ENCODE measurements around the gene TBCK.

DNA sequence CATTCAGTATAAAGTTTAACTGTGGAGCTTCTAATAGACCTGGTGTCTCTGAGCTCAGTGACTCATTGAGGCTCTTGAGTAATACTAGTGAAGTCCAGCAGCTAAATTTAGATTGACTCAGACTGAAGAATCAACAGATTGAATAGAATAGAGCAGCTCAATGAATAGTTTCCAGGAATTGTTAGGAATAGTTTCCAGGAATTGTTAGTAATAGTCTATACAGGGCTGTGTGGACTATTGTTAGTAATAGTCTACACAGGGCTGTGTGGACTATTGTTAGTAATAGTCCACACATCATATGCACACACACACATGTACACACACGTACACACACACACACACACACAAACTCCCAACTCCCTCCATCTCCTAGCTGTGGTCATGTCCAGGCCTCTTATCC, 49.6 kb upstream of the TBCK start:
- TF ChIP-seq POU2F2 (IDR thresholded peaks at IDR 0.05; ENCODE audit: low read depth, low read length) (no peak), POLR2AphosphoS5 (IDR thresholded peaks at IDR 0.05; ENCODE audit: low read depth, low read length) (no peak), POLR2A (IDR thresholded peaks at IDR 0.05; ENCODE audit: low read depth, low read length) (no peak), TAF1 (IDR thresholded peaks at IDR 0.05; ENCODE audit: low read depth, low read length) (no peak), PAX5 (IDR thresholded peaks at IDR 0.05; ENCODE audit: insufficient read depth, low read length, severe bottlenecking) (no peak)
